Measurements from ENCODE around the gene TNN. TPM values are rescaled to one million over a fixed set of nuclear protein-coding genes. Genes with fewer than 3 reads are reported as not detected.

The TNN gene
- total RNA-seq, 1 experiment from 2014 or later: not detected

DNA sequence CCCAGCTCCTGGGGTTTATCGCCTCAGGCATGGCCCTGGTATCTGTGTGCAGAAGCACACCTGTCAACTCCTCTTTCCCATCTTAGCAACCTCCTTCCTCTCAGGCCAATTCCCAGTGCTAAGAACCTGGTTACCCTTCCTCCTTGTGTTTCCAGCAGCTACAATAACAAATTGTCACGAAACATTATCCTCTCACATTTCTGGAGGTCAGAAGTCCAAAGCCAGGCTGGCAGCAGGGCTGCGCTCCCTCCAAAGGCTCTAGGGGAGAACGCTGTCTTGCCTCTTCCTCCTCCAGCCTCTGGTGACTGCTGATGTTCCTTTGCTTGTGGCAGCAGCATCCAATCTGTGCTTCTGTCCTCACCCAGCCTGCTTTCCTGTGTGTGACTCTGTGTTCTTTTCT is 33.7 kb upstream of the TNN start:
- Histone ChIP-seq H3K4me1 (0 out of 2 replicates have a peak, but pooled peaks cover 6% of the 10 kb centered on the region), H3K4me3 (ENCODE audit: low read depth, low read length) (no peak overlapping the region), H3K27me3 (replicated peaks; ENCODE audit: control insufficient read depth, insufficient read depth, low read length) (no peaks in the 10 kb centered on the region), H3K36me3 (ENCODE audit: control insufficient read depth, insufficient read depth, low read length) (no peaks in the 10 kb centered on the region), H3K9me3 (no peaks in the 10 kb centered on the region)
- BruUV-seq (replicated peaks): no TSS peak
- intact Hi-C loops (cut with micrococcal nuclease; ENCODE audit: unreplicated experiment): no loop called here
- Mint-ChIP-seq H3K27me3 (ENCODE audit: insufficient read depth, unreplicated experiment) (no peaks in the 10 kb centered on the region), H3K4me3 (ENCODE audit: unreplicated experiment) (no peak overlapping the region), H3K27ac (ENCODE audit: unreplicated experiment) (no peak overlapping the region), H3K9me3 (ENCODE audit: unreplicated experiment) (no peaks in the 10 kb centered on the region), H3K36me3 (ENCODE audit: insufficient read depth, unreplicated experiment) (no peaks in the 10 kb centered on the region), H3K4me1 (ENCODE audit: low read depth, unreplicated experiment) (peaks cover 15% of the 10 kb centered on the region)
- ChIA-PET POLR2A (no interaction called here), CTCF (interaction anchor here (0.7 kb wide), 1 partner anchor 116 kb away, joined by 3 read pairs; no protein-coding TSS in a partner anchor)
- TF ChIP-seq, protein P1, sequence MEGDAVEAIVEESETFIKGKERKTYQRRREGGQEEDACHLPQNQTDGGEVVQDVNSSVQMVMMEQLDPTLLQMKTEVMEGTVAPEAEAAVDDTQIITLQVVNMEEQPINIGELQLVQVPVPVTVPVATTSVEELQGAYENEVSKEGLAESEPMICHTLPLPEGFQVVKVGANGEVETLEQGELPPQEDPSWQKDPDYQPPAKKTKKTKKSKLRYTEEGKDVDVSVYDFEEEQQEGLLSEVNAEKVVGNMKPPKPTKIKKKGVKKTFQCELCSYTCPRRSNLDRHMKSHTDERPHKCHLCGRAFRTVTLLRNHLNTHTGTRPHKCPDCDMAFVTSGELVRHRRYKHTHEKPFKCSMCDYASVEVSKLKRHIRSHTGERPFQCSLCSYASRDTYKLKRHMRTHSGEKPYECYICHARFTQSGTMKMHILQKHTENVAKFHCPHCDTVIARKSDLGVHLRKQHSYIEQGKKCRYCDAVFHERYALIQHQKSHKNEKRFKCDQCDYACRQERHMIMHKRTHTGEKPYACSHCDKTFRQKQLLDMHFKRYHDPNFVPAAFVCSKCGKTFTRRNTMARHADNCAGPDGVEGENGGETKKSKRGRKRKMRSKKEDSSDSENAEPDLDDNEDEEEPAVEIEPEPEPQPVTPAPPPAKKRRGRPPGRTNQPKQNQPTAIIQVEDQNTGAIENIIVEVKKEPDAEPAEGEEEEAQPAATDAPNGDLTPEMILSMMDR (IDR thresholded peaks at IDR 0.05; ENCODE audit: insufficient read depth in 1 of 2, low read depth in 1 of 2, low read length in 1 of 2, severe bottlenecking in 1 of 2, unreplicated experiment in 1 of 2): no peak
- no peak for DNase-seq

DNA sequence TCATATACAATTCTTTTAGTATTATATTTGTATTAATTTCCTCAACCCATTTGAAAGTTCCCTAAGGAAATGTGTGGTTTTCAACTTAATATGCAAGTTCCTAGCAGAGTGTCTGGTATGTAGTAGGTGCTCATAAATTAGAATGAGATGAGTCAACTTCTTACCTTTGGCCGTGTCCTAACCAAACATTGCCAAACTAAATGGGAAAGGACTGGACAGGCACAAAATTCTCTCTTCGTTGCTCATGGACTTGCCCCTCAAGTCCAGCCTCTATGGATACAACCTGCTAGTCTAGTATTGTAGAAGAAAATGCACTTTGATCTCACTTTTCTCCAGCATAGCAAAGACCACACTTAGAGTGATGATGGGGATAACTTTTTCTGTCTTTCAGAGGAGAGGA is 32.9 kb upstream of the TNN start:
- no TSS peak for BruUV-seq (replicated peaks)

DNA sequence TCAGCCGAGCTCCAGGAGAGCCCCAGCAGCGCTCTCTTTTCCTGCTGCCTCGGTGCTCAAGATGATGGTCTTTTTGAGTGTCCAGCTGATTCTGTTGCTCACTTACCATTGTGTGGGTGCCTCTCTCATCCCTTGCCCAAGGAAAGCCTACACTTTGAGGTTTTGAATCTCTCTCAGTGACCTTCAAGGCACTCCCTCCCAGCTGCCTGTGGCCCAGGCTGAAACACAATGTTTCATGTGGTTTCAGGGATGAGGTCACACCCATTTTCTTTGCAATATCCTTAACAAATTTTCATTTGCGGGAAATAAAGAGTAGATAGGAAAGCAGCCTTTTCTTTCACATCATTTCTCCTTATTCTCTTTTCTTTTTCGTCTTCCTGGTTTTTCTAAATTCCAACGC is 31.8 kb upstream of the TNN start:
- POLR2A ChIA-PET: no interaction called here

More for the DNA sequence above, 32.9 kb upstream of the TNN start:
- intact Hi-C loops (cut with micrococcal nuclease; ENCODE audit: unreplicated experiment): loop anchor here (5.0 kb wide), 1 partner anchor 38 kb away; no protein-coding TSS in a partner anchor
- no peaks in the 10 kb centered on the region for H3K27me3 ChIP-seq (replicated peaks; ENCODE audit: control insufficient read depth, insufficient read depth, low read length)
- TF ChIP-seq, protein P1 (IDR thresholded peaks at IDR 0.05; ENCODE audit: insufficient read depth in 1 of 2, low read depth in 1 of 2, low read length in 1 of 2, severe bottlenecking in 1 of 2, unreplicated experiment in 1 of 2): no peak
- H3K27ac Mint-ChIP-seq (ENCODE audit: unreplicated experiment): no peak overlapping the region
- H3K36me3 ChIP-seq (ENCODE audit: control insufficient read depth, insufficient read depth, low read length): no peaks in the 10 kb centered on the region
- H3K9me3 ChIP-seq: no peaks in the 10 kb centered on the region
- H3K27me3 Mint-ChIP-seq (ENCODE audit: insufficient read depth, unreplicated experiment): no peaks in the 10 kb centered on the region
- H3K4me3 Mint-ChIP-seq (ENCODE audit: unreplicated experiment): no peak overlapping the region
- H3K9me3 Mint-ChIP-seq (ENCODE audit: unreplicated experiment): no peaks in the 10 kb centered on the region
- no peak overlapping the region for H3K4me3 ChIP-seq (ENCODE audit: low read depth, low read length)
- no peaks in the 10 kb centered on the region for H3K36me3 Mint-ChIP-seq (ENCODE audit: insufficient read depth, unreplicated experiment)
- ChIA-PET POLR2A (no interaction called here), CTCF (no interaction called here)
- H3K4me1 ChIP-seq: no peaks in the 10 kb centered on the region
- DNase-seq: no peak
- peaks cover 9% of the 10 kb centered on the region for H3K4me1 Mint-ChIP-seq (ENCODE audit: low read depth, unreplicated experiment)

More for the DNA sequence above, 31.8 kb upstream of the TNN start:
- no TSS peak for BruUV-seq (replicated peaks)
- Mint-ChIP-seq H3K27me3 (ENCODE audit: insufficient read depth, unreplicated experiment) (no peaks in the 10 kb centered on the region), H3K9me3 (ENCODE audit: unreplicated experiment) (no peaks in the 10 kb centered on the region), H3K36me3 (ENCODE audit: insufficient read depth, unreplicated experiment) (no peaks in the 10 kb centered on the region), H3K4me3 (ENCODE audit: unreplicated experiment) (no peak overlapping the region), H3K27ac (ENCODE audit: unreplicated experiment) (no peak overlapping the region), H3K4me1 (ENCODE audit: low read depth, unreplicated experiment) (peaks cover 13% of the 10 kb centered on the region)
- H3K9me3 ChIP-seq: no peaks in the 10 kb centered on the region
- CTCF ChIA-PET: interaction anchor here (0.7 kb wide), 1 partner anchor 89 kb away, joined by 4 read pairs; no protein-coding TSS in a partner anchor
- no peak overlapping the region for H3K4me3 ChIP-seq (ENCODE audit: low read depth, low read length)
- intact Hi-C loops (cut with micrococcal nuclease; ENCODE audit: unreplicated experiment): loop anchor here (5.0 kb wide), 1 partner anchor 36 kb away; no protein-coding TSS in a partner anchor
- TF ChIP-seq, protein P1 (IDR thresholded peaks at IDR 0.05; ENCODE audit: insufficient read depth in 1 of 2, low read depth in 1 of 2, low read length in 1 of 2, severe bottlenecking in 1 of 2, unreplicated experiment in 1 of 2): no peak
- no peak for DNase-seq
- no peaks in the 10 kb centered on the region for H3K27me3 ChIP-seq (replicated peaks; ENCODE audit: control insufficient read depth, insufficient read depth, low read length)
- H3K36me3 ChIP-seq (ENCODE audit: control insufficient read depth, insufficient read depth, low read length): no peaks in the 10 kb centered on the region
- H3K4me1 ChIP-seq: no peaks in the 10 kb centered on the region
